HG03565 (cell line): Measurements from ENCODE around the gene GGT6.

Source experiments
- ATAC-seq: cut with Tn5 transposase; IDR thresholded peaks from one replicate; pipeline ENCODE4 v1.9.1; 2021; ENCODE audit warnings: mild to moderate bottlenecking, moderate library complexity; ENCODE audit not compliant: unreplicated experiment

Gene GGT6

DNA sequence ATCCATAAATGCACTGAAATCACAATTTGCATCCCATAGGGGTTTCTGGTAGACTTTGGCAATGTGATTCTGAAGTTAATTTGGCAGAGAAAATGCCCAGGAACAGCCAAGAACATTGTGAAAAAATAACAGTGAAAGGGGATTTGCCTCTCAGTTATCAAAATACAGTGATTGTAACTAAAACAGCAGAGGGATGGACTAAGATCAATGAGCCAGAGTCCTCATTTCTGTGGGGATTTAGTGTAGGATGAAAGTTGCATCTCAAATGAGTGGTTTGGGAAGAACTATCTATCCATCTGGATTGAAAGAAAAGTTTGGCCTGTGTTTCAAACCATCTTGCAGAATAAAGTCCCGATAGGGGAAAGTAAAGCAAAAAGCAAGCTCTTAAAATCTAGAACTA, 33.2 kb downstream of the GGT6 start:
- no peak for ATAC-seq

DNA sequence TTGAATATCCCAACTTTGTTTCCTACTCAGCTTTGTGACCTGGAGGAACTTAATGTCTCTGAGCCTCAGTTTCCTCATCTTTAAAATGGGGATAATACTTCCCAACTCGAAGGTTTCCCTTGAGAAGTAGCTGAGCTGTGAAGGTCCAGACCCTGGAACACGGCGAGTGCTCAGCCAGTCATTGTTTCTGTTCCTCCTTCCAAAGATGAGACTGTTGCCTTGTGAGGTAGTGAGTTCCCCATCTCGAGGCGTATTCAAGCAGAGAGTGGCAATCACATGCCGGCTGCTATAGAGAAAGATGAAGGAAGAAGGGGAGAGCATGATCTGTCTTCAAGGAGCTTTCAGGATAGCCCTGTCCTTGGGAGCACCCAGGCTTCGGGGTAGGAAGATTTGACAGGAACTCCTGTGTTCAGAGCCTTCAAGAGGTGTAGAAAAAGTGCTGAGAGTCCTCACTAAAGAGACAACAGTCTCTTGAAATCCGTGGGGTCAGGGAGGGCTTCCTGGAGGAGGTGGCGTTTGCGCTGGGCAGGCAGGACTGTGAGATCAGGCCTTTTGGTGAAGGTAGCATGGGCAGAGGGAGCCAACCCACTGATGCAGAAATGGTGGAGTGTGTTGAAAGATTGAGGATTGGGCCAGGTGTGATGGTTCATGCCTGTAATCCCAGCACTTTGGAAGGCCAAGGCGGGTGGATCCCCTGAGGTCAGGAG, 34.5 kb downstream of the GGT6 start:
- no peak for ATAC-seq

DNA sequence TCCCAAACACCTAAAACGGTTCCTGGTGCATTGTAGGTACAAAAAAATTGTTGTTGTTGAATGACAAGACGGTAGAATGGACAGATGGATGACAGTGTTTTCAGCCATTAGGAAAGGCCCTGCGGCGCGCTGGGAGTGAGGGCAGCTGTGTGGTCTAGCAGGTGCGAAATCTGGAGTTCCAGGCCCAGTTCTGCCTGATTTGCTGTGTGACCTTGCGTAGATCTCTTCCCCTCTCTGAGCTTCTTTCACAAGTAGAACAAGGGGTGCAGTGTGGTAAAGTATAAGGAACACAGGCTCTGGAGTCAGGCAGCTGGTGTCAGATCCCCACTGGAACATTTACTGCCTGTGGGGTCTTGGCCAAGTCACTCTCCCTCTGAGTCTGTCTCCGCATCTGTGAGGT, 36.4 kb downstream of the GGT6 start:
- no peak for ATAC-seq

DNA sequence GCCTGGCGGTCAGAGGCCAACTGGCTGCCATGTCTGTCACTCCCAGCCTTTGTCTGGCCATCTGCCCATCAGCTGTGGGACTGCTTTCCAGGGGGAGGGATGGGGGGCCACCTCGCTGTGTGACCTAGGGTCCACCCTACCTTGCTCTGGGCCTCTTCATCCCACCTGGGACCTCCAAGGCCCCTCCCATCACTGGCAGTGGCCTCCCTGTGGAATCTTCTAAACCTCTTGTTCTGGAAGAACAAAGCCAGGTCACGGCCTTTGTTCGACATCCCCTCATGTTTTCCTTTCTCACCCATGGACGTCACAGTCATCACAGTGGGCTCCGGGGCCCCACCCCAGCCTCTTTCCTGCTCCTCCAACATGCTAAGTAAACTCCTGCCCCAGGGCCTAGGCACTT, 37.7 kb downstream of the GGT6 start:
- no peak for ATAC-seq

DNA sequence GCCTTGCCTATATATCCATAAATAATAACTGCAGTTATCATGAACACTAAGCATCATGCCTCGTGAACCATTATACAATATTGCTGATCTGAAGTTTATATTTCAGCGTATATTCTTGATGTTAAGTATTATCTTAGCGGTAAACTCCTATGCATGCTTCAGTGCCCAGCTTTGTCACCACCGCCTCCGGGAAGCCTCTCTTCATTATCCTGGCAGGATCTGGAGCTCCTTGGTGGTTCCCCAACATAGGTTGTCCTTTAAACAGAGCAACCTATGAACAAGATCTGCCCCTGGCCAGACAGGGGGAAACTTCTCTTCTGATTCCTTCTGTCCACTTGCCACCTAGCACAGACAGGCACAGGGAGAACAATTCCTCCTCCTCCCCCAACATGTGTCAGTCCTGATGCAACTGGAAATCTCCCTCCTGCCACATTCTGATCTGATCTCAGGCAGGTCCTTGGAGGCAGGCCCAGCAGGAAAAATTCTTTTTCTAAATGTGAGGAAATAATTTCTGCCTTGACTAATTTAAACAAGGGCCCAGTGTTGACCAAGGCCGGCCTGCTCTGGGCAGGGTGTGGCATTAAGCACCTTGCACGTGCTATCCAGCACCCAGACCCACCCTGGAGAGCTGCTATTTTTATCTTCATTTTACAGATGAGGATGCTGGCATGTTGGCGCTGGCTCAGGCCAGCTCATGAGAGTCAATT, 39.3 kb downstream of the GGT6 start:
- ATAC-seq, result no peak

DNA sequence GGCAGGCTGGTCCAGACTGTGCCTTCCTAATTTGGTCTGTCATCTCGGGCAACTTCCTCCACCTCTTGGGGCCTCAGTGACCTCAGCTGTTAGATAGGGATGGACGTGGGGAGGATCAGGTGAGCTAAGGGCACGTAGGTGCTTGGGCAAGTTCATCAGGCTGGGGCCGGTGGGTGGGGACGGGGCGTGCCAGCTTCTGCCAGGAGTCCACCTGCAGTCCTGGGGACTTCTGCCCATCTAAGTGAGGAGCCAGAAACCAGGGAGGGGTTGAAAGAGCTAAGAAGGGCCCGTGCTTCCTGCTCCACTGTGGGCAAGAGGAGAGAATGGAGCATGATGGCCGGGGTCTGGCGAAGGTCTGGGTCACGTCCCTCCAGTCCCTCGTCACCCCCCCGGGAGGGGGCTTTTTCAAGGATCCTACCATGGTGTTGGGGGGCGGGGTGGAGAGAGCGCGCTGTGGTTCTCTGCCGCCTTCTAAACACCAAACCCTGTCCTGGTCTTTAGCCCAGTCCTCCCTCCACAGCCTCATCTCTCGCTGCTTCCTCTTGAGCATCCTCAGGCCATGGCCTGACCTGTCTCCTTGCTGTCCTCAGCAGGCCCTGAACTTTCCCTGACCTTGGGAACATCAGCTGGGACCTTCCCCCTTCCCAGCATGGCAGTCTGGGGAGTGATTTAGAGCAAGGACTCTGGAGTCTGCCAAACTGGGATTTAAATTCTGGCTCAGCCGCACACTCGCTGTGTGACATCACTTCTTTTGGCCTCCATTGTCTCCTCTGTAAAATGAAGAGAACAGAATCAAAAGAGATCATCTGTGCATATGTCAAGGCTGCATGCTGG, 40.1 kb downstream of the GGT6 start:
- ATAC-seq, result no peak

DNA sequence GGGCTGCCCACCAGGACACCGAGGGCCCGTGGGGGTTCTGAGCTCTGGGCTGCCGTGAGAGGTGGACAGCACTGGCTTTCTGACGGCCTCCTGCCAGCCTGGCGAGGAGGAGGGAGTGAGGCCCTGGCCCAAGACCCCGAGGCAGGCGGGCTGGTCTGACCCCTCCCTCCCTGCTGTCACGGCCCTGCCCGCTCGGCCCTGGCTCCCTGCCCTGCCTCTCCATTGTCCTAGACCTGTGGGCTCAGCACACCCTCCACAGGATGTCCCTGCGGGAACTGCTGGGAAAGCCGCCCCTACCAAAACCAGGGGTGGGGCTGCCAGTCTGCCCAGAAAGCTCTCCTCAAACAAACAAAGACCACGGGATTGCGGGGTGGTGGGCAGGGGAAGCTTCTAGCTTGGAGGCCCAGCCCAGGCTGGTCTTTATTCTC, 41.0 kb downstream of the GGT6 start:
- ATAC-seq, result no peak

DNA sequence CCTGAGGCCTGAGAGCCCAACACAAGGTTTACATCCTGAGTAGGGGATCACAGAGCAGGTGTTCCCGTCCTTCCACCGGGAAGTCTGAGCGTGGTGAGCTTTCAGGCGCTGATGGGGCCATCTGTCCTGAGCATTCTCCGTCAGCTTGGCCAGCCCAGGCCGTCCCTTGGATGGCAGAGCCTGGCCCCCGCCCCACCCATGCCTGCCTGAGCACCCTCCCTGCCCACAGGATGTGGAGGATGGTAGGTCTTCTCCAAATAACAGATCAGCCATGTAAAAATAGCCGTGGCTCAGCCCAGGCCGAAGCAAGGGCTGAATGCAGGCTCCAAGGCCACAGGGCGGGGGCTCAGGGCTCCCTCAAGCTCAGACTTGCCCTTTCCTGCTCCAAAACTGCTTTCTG, 41.5 kb downstream of the GGT6 start:
- no peak for ATAC-seq

DNA sequence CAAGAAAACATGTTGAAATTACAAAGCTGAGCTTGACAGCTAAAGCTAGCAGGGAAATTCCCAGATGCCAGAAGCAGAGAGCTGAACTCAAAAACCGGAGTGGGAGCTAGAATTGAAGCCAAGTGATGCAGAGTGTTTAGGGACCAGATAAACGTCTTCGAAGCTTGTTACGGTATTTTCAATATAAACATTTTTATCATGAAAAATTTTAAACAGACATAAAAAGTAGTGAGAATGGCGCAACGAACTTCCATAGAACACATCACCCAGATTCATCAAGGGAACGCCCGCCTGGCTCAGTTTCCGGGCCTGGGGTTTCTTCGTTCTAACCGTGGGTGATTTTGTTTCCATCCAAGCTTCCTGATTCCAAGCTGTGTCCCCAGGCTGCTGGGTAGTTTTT, 43.6 kb downstream of the GGT6 start:
- ATAC-seq, result no peak

DNA sequence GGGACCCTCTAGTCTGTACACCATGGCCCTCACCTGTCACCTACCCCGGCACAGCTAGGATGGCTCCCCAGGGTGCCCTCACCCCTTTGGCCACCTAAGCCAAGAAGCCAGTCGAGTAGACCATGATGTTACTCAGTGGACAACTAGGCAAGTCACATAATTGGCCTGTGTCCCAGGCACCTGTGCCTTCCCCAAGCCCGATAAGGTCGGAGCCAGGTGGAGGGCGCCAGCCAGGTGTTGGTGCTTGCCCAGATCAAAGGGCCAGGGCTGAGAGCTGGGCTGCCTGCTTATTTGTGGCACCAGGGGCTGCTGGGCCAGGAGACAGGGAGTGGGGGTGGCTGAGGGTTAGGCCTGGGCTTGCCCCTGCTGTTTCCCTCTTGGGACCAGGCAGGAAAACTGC, 44.9 kb downstream of the GGT6 start:
- ATAC-seq, result no peak

DNA sequence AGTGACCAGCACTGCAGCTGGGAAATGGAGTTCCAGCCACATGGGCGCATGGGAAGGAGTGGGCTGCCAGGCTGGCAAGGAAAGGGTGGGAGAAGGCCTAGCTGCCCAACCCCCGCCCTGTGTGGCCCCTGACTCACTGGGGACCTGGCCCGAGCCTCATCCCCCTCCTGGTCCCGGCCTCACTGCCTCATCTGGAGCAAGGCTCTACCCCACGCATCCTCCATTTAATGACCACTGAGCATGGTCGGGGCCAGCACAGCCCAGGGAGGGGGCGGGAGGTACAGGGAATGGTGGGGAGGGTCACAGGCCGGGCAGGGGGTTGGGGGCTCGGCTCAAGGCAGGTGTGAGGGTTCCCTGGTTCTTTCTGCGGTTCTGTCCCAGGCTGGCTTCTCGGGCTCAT, 45.6 kb downstream of the GGT6 start:
- ATAC-seq, result no peak

DNA sequence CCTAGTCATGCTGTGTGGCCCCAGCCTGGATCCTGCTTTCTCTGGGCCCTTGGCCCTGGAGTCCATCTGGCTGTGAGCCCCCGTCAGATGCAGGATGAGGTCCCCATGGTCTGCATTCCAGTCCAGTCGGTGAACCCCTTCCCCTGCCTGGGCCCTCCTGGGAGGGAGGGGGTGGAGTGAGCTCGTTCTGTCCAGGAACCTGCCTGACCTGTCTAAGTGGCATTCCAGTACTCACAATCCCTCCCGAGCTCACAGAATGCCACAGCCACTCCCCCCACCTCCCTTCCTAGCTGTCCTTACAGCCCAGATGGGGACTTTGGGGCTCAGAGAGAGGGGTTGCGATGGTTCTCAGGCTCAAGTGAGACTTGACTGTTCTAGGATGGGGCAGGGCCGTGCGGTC, 46.2 kb downstream of the GGT6 start:
- ATAC-seq, result no peak

DNA sequence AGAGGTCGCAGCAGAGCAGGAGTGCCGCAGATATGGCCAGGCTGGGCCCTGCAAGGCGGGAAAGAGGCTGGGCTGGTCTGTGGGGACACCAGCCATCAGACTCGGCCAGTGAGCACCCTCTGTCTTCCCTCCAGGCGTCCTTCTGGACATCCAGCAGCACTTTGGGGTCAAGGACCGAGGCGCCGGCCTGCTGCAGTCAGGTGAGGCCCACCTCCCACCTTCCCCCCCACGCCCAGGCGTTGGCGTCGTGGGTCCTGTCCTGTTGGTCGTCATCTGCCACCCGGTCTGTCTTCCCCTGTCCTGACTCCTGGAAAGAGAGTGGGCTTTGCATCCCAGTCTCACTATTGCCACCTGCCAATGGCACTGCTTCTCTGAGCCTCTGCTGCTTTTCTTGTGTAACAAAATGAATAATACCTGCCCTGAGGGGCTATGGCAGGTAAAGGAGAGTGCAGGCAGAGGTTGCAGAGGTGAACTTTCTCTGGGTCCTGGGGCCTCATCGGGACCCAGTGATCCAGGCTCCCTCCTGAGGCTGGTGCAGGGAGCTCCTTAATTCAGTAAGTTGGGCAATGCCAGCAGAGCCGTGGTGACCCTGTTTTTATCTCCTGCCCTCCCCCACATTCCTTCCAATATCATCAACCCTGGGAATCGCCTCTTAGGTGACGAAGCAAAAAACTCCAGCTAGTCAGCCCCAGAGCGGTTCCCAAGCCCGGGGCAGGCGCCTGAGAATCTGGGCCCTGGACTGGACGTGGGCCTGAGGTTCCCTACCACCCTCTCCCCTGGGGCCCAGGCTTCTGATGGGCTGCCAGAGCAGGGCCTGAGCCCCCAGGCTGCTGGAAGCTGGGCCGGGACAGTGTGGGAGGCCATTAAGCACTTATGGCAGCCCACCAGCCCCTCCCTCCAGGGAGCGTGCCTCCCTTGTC, 47.0 kb downstream of the GGT6 start:
- ATAC-seq, result no peak

DNA sequence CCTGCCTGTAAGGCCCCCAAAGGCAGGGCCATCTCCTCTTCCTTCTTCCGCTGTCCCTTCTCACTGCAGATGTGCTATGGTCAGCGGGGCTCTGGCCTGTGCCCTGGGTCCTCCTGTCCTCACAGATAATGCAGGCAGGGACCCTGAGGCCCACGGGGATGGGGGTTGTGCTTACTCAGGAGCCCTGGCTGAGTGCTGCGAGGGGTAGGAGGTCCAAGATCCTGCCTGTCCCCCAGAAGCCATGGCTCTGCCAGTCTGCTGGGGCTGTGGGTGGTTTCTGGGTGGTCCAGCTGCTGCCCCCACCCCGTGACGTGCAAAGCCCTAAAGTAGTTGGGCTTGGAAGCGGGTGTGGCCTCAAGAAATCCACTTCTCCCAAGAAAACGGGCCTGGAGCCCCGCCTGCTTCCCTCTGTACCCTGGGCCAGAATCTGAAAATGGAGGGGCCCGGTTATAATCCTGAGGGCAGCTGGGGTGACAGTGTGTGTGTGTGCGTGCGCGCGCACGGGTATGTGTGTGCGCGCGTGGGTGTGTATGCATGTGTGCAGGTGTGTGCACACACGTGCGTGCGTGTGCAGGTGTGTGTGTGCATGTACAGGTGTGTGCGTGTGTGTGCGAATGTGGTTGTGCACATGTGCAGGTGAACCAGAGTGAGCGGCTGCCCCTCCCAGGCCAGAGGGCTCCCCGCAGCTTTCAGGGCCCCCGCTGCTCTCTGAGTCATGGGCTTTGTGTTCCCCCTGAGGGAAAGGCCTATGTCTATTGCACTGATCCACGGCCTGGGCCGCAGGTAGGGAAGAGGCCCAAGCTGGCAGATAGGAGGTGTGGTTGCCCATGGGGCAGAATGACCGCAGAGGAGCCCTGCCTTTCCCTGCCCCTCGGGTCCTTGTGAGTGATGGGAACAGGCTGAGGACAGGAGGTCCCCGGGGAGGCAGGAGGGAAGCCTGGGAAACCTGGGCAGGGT, 47.9 kb downstream of the GGT6 start:
- no peak for ATAC-seq

DNA sequence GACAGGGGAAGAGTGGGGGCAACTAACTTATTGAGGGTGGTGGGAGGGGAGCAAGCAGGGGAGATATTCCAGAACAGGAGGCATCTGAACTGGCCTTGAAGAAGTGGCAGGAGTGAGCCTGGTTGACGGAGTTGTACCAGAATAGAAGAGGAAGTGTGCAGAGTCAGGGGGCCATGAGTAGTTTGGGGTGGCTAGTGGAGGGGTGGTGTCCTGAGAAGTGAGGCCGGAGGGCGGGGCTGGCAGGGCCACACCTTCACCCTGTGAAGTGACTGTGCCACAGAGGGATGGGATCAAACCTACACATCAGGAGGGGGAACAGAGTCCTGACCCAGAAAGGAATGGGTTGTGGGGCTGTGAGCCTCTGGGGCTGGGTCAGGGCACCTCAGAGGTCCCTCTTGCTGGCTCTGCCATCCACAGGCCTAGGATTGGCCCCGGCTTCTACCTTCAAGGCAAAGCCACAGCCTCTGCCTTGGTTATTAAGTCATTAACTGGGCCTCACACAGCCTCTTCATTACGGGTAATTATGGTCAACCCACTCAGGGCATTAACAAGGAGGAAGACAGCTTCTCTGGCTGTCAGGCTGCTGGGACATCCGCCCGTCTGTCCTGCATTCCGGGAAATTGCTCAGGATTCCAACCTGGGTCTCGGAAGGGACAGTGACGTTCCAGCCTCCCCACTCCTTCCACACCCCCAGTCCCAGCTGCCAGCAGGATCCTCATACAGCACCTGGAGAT, 49.0 kb downstream of the GGT6 start:
- ATAC-seq, result no peak

DNA sequence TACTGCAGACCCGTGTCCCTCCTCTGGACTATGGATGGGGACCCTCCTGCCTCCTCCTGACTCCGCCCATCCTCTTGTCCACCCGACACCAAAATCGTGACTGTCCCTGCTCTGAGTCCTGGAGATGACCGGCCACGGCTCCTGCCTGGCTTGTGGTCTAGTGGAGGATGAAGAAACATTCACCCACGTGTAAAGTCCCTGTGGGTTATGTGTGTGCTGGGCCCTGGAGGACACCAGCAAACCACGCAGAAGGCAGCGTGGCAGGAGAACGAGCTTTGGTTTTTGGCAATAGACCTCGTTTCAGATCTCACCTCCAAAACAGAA, 49.8 kb downstream of the GGT6 start:
- no peak for ATAC-seq

DNA sequence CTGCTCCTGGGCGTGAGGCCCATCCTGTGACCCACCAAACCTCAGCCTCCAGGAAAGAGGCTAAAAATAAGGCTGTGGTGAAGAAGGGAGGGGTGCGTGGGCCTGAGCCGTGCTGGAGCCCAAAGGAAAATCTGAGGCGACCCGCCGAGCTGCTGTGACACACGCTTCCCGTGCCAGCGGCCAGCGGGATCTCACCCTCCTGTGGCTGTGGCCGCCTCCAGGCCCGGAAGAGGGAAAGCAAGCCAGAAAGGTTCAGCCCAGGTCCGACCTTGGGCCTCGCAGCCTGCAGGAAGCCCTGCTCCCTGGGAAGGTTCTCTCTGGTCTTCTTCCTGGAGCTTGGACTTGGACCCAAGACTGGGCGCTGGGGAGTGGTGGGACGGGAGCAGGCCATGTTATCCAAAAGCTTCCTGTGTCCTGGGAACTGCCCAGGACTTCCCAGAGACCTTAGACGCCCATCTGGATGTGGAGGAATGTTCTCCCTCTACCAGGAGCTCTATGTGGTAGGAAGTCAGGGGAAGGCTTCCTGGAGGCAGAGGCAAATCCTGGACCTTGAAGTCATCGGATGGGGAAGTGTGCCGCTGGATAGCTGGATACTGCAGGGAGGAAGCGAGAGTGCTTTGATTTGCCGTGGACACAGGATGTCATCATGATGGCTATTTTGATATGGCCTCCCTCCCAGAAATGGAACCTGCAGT, 50.3 kb downstream of the GGT6 start:
- no peak for ATAC-seq

DNA sequence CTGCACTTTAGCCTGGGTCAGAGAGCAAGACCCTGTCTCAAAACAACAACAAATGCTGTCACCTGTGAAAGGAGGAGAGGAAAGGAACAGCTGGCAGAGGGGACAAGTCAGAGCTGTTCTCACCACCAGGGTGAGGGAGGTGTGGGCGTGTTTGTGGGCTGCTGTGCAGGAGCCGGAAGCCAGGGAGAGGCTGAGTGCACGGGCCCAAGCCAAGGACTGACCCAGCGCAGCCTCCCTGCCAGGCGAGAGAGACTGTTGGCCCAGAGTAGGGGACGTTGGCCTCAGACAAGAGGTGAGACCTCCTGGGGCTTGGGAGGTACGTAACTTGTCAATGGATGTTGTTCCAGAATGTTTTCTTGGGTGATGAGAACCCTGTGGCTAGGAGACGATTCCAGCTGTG, 51.0 kb downstream of the GGT6 start:
- ATAC-seq, result no peak

DNA sequence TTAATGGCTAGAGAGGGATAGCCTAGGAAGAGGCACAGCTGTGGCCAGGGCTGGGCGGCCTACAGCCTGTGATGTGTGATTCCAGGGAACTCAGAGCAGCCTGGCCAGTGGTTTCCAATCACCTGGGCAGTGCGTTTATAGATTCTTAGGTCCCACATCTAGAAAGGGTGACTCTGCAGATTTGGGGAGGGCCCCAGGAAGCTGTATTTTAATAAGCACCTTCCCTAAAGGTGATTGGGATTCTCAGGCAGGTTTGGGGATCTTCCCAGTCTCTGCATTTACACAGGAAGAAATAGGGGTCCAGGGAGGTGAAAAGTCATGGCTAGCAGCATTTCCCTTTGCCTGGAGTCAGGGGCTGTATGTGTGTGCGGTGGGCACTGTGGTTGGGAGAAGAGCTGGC, 52.2 kb downstream of the GGT6 start:
- ATAC-seq, result no peak
